ENCODE data around the gene IRF8. TPM values are rescaled to one million over a fixed set of nuclear protein-coding genes. Genes with fewer than 3 reads are reported as not detected.

The IRF8 gene

GRCh38 chr16:85969591-85969990 lies 70.6 kb downstream of the IRF8 start:
- WGBS (ENCODE audit: extremely low coverage, insufficient coverage, low lambda C conversion rate) = no CpG with 5 or more reads among the region's 9 CpGs
- Histone ChIP-seq H3K36me3 (ENCODE audit: control insufficient read depth, insufficient read depth, low read length) (no peaks in the 10 kb centered on the region), H3K4ac (ENCODE audit: low read depth, low read length) (no peak overlapping the region), H3K56ac (ENCODE audit: low read length) (no peak overlapping the region), H3K27ac (ENCODE audit: low read depth, low read length) (no peak overlapping the region), H3K4me3 (ENCODE audit: low read length) (no peak overlapping the region), H4K5ac (ENCODE audit: low read length) (no peak overlapping the region), H2BK5ac (ENCODE audit: low read length) (no peak overlapping the region), H2BK120ac (ENCODE audit: low read depth, low read length) (no peak overlapping the region), H3K79me1 (ENCODE audit: low read length) (no peaks in the 10 kb centered on the region), H3K18ac (ENCODE audit: low read length) (no peak overlapping the region), H2AK5ac (ENCODE audit: low read length) (no peak overlapping the region), H3K4me1 (ENCODE audit: control insufficient read depth, low read depth, low read length) (peaks cover 5% of the 10 kb centered on the region), H4K8ac (ENCODE audit: low read depth, low read length) (no peak overlapping the region), H3K9ac (ENCODE audit: low read length) (no peak overlapping the region), H3K4me2 (ENCODE audit: low read length) (no peak overlapping the region), H2BK15ac (replicated peaks; ENCODE audit: low read depth) (no peak overlapping the region), H3K79me2 (ENCODE audit: control insufficient read depth, insufficient read depth, low read length) (no peaks in the 10 kb centered on the region), H3K27me3 (ENCODE audit: insufficient read depth, low read length, poor library complexity) (no peaks in the 10 kb centered on the region), H3K23ac (ENCODE audit: low read length) (no peak overlapping the region)
- peak; percentile 22 for DNase-seq

- no peak overlapping the region for H4K8ac ChIP-seq (ENCODE audit: low read depth, low read length)
- no CpG with 5 or more reads among the region's 14 CpGs for WGBS (ENCODE audit: extremely low coverage, insufficient coverage, low lambda C conversion rate)
- peaks cover 5% of the 10 kb centered on the region for H3K4me1 ChIP-seq (ENCODE audit: control insufficient read depth, low read depth, low read length)
- H2AK5ac ChIP-seq (ENCODE audit: low read length) = no peak overlapping the region
- no peak overlapping the region for H3K27ac ChIP-seq (ENCODE audit: low read depth, low read length)
- H3K79me1 ChIP-seq (ENCODE audit: low read length) = no peaks in the 10 kb centered on the region
- H4K5ac ChIP-seq (ENCODE audit: low read length) = no peak overlapping the region
- no peak overlapping the region for H3K56ac ChIP-seq (ENCODE audit: low read length)
- H3K4me2 ChIP-seq (ENCODE audit: low read length) = no peak overlapping the region
- H3K9ac ChIP-seq (ENCODE audit: low read length) = no peak overlapping the region
- no peak overlapping the region for H3K18ac ChIP-seq (ENCODE audit: low read length)
- H3K27me3 ChIP-seq (ENCODE audit: insufficient read depth, low read length, poor library complexity) = no peaks in the 10 kb centered on the region
- no peak overlapping the region for H3K23ac ChIP-seq (ENCODE audit: low read length)
- no peaks in the 10 kb centered on the region for H3K79me2 ChIP-seq (ENCODE audit: control insufficient read depth, insufficient read depth, low read length)
- H3K4ac ChIP-seq (ENCODE audit: low read depth, low read length) = no peak overlapping the region
- DNase-seq = no peak
- H2BK5ac ChIP-seq (ENCODE audit: low read length) = no peak overlapping the region
- no peak overlapping the region for H2BK15ac ChIP-seq (replicated peaks; ENCODE audit: low read depth)
- H3K4me3 ChIP-seq (ENCODE audit: low read length) = no peak overlapping the region
- no peaks in the 10 kb centered on the region for H3K36me3 ChIP-seq (ENCODE audit: control insufficient read depth, insufficient read depth, low read length)
- H2BK120ac ChIP-seq (ENCODE audit: low read depth, low read length) = no peak overlapping the region
These were observed 71.2 kb downstream of the IRF8 start for GRCh38 chr16:85970016-85970733.

GRCh38 chr16:85970738-85971137 lies 71.8 kb downstream of the IRF8 start:
- no CpG with 5 or more reads among the region's 3 CpGs for WGBS (ENCODE audit: extremely low coverage, insufficient coverage, low lambda C conversion rate)
- Histone ChIP-seq H3K79me1 (ENCODE audit: low read length) (no peaks in the 10 kb centered on the region), H3K27me3 (ENCODE audit: insufficient read depth, low read length, poor library complexity) (no peaks in the 10 kb centered on the region), H3K56ac (ENCODE audit: low read length) (no peak overlapping the region), H3K9ac (ENCODE audit: low read length) (no peak overlapping the region), H2BK120ac (ENCODE audit: low read depth, low read length) (no peak overlapping the region), H3K23ac (ENCODE audit: low read length) (no peak overlapping the region), H3K4me3 (ENCODE audit: low read length) (no peak overlapping the region), H2BK5ac (ENCODE audit: low read length) (no peak overlapping the region), H2BK15ac (replicated peaks; ENCODE audit: low read depth) (no peak overlapping the region), H3K36me3 (ENCODE audit: control insufficient read depth, insufficient read depth, low read length) (no peaks in the 10 kb centered on the region), H3K18ac (ENCODE audit: low read length) (no peak overlapping the region), H3K79me2 (ENCODE audit: control insufficient read depth, insufficient read depth, low read length) (no peaks in the 10 kb centered on the region), H2AK5ac (ENCODE audit: low read length) (no peak overlapping the region), H3K27ac (ENCODE audit: low read depth, low read length) (no peak overlapping the region), H3K4me2 (ENCODE audit: low read length) (no peak overlapping the region), H4K8ac (ENCODE audit: low read depth, low read length) (no peak overlapping the region), H3K4ac (ENCODE audit: low read depth, low read length) (no peak overlapping the region), H3K4me1 (ENCODE audit: control insufficient read depth, low read depth, low read length) (peaks cover 5% of the 10 kb centered on the region), H4K5ac (ENCODE audit: low read length) (no peak overlapping the region)
- DNase-seq = peak; percentile 15

Small RNA genes lying within 50 kb of the gene (small RNA-seq; reads per million reads assigned to genes)
- gene MIR6774 (ENCODE audit: insufficient read depth) = not detected

Data from mesendoderm (in vitro differentiated cells).